ENCODE results near the gene SUSD5. TPM values are rescaled to one million over a fixed set of nuclear protein-coding genes. Genes with fewer than 3 reads are reported as not detected.

Gene SUSD5
- total RNA-seq, 1 donor from 2014 or later, result 0.33 TPM

DNA sequence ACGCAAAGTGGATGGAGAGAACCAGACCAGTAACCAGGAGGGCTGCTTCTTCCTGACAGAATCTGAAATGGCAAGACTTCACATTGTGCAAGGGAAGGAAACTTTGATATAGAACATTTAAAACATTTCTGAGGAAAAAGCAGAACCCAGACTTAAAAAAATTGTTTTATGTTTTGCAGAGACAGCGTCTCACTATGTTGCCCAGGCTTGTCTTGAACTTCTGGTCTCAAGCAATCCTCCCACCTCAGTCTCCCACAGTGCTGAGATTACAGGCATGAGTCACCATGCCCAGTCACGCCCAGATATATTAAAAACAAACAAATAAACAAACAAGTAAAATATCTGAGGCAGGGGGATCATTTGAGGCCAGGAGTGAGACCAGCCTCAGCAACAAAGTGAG is 58.6 kb downstream of the SUSD5 start:
- intact Hi-C loops (cut with micrococcal nuclease), result no loop called here
- ChIA-PET CTCF (no interaction called here), POLR2A (no interaction called here)
- H3K9me3 Mint-ChIP-seq, result no peaks in the 10 kb centered on the region
- DNase-seq (no peak), ATAC-seq (ENCODE audit: low read depth) (no peak)
- H3K27ac Mint-ChIP-seq, result no peak overlapping the region
- peaks cover 3% of the 10 kb centered on the region for H3K27me3 Mint-ChIP-seq
- H3K4me3 Mint-ChIP-seq, result no peak overlapping the region
- TF ChIP-seq, protein P1, sequence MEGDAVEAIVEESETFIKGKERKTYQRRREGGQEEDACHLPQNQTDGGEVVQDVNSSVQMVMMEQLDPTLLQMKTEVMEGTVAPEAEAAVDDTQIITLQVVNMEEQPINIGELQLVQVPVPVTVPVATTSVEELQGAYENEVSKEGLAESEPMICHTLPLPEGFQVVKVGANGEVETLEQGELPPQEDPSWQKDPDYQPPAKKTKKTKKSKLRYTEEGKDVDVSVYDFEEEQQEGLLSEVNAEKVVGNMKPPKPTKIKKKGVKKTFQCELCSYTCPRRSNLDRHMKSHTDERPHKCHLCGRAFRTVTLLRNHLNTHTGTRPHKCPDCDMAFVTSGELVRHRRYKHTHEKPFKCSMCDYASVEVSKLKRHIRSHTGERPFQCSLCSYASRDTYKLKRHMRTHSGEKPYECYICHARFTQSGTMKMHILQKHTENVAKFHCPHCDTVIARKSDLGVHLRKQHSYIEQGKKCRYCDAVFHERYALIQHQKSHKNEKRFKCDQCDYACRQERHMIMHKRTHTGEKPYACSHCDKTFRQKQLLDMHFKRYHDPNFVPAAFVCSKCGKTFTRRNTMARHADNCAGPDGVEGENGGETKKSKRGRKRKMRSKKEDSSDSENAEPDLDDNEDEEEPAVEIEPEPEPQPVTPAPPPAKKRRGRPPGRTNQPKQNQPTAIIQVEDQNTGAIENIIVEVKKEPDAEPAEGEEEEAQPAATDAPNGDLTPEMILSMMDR (IDR thresholded peaks at IDR 0.05), result no peak
- H3K4me1 Mint-ChIP-seq, result peaks cover 7% of the 10 kb centered on the region
- H3K36me3 Mint-ChIP-seq (ENCODE audit: low read depth), result no peaks in the 10 kb centered on the region

DNA sequence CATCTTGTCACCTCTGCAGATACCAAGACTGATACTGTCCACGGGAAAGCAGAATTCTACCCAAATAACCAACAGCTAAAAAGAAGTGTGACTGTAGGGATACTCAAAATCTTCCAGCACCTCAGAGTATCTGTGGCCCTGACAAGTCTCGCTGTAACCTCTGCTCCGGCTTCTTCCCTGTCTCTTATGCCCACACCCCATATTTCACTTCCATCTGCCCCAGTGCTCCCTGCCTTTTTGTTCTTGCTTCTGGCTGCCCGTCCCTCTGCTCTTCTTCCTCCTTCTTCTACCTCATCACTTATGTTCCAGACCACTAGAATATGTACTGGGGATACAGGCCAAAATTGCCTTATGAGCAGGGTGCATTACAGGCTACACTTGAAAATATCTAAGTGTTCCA is 59.4 kb downstream of the SUSD5 start:
- Mint-ChIP-seq H3K27ac (no peak overlapping the region), H3K4me3 (no peak overlapping the region), H3K27me3 (peaks cover 3% of the 10 kb centered on the region), H3K36me3 (ENCODE audit: low read depth) (no peaks in the 10 kb centered on the region), H3K4me1 (peaks cover 4% of the 10 kb centered on the region), H3K9me3 (no peaks in the 10 kb centered on the region)
- TF ChIP-seq, protein P1 (IDR thresholded peaks at IDR 0.05), result no peak
- ChIA-PET POLR2A (no interaction called here), CTCF (interaction anchor here (1.0 kb wide), 1 partner anchor 213 kb away, joined by 3 read pairs; no protein-coding TSS in a partner anchor)
- no peak for DNase-seq
- no peak for ATAC-seq (ENCODE audit: low read depth)
- intact Hi-C loops (cut with micrococcal nuclease), result no loop called here

- H3K27me3 Mint-ChIP-seq, result peaks cover 2% of the 10 kb centered on the region
- ChIA-PET CTCF (no interaction called here), POLR2A (no interaction called here)
- H3K4me1 Mint-ChIP-seq, result no peaks in the 10 kb centered on the region
- intact Hi-C loops (cut with micrococcal nuclease), result no loop called here
- no peak overlapping the region for H3K27ac Mint-ChIP-seq
- no peak for DNase-seq
- H3K4me3 Mint-ChIP-seq, result no peak overlapping the region
- ATAC-seq (ENCODE audit: low read depth), result no peak
- no peaks in the 10 kb centered on the region for H3K9me3 Mint-ChIP-seq
- H3K36me3 Mint-ChIP-seq (ENCODE audit: low read depth), result no peaks in the 10 kb centered on the region
- TF ChIP-seq, protein P1 (IDR thresholded peaks at IDR 0.05), result no peak
Observed at GRCh38 chr3:33155301-33155700, 63.3 kb downstream of the SUSD5 start.

- ChIA-PET CTCF (no interaction called here), POLR2A (no interaction called here)
- no peak overlapping the region for H3K4me3 Mint-ChIP-seq
- H3K4me1 Mint-ChIP-seq, result peaks cover 3% of the 10 kb centered on the region
- no peaks in the 10 kb centered on the region for H3K9me3 Mint-ChIP-seq
- DNase-seq (no peak), ATAC-seq (ENCODE audit: low read depth) (no peak)
- H3K36me3 Mint-ChIP-seq (ENCODE audit: low read depth), result no peaks in the 10 kb centered on the region
- intact Hi-C loops (cut with micrococcal nuclease), result no loop called here
- H3K27ac Mint-ChIP-seq, result no peak overlapping the region
- TF ChIP-seq, protein P1 (IDR thresholded peaks at IDR 0.05), result no peak
- H3K27me3 Mint-ChIP-seq, result peaks cover 2% of the 10 kb centered on the region
Observed at GRCh38 chr3:33153782-33154181, 64.8 kb downstream of the SUSD5 start.

DNA sequence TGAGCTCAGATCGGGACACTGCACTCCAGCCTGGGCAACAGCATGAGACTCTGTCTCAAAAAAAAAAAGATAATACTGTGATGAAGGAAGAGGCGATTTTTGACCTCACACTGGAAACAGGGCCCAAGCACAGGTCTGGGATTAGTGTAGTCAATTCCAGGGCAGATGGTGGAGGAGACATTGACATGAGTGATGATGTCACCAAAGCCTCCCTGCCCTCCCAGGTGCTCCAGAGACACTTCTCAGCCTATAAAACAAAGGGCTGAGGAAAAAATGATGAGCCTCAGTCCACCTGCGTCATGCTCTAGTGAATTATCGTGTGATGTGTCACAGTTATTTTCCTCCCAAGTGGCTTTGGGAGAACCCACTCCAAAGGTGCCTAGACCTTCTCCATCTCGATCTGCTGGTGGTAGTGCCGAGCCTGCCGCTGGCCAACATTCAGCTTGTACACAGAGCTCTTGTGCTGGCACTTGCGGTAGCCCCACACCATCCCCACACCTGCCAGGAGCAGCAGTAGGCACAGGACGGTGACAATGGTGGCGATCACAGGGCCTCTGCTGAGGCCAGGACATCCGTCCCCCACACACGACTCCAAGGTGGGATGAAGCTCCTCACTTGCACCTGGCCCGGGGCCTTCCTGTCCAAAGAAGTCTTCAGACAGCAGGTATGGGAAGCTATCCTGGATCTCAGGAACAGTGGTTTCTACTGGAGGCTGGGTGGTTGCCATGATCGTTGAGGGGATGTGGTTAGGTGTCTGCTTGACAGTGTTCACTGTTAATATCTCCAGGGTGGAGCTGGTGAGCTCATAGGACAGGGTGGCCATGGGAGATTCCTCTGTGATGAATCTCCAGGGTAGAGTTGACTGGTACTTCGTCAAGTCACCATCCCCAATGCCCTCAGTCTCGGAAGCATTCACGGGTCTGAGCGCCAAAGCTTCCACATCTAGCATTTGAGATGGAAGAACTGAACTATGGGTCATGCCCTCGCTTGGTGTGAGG is 65.9 kb downstream of the SUSD5 start:
- Mint-ChIP-seq H3K4me1 (peaks cover 3% of the 10 kb centered on the region), H3K27me3 (peaks cover 2% of the 10 kb centered on the region), H3K27ac (no peak overlapping the region), H3K36me3 (ENCODE audit: low read depth) (no peaks in the 10 kb centered on the region), H3K9me3 (no peaks in the 10 kb centered on the region), H3K4me3 (no peak overlapping the region)
- ATAC-seq (ENCODE audit: low read depth) (no peak), DNase-seq (no peak)
- CTCF ChIA-PET, result no interaction called here
- TF ChIP-seq, protein P1 (IDR thresholded peaks at IDR 0.05), result no peak
- intact Hi-C loops (cut with micrococcal nuclease), result no loop called here
- POLR2A ChIA-PET, result no interaction called here
